Fibroblast of peridontal ligament (primary cell): ENCODE data around the gene DNAAF1.
A peak's percentile ranks its signal among the peaks of the same experiment; 100 is the strongest.
"Not testable (repeated sequence)": the region's sequence is repeated elsewhere in the genome, so short reads cannot be mapped to it uniquely, and the experiment has no call there.

Experiments
- DNase-seq: peaks from one replicate; pipeline ENCODE4 v3.0.0-alpha.2; 2010; ENCODE audit errors: extremely low read depth

Gene DNAAF1

DNA sequence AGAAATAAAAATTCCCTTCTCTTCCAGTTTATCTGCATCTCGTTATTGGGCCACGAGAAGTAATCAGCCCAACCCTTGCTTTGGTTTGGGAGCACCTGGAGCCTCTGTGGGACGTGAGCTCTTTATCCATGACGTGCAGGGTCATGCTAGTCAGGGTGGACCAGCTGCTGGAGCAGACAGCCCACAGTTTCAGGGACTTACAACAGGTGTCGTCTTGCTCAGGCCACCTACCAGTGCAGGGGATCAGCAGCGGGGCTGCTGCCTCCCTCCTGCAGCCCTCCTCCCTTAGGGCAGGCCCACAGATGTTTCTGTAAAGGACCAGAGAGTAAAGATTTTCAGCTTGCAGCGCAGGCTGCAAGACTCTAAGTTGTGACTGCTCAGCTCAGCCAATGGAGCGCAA is 62.8 kb downstream of the DNAAF1 start:
- DNase-seq: no peak

DNA sequence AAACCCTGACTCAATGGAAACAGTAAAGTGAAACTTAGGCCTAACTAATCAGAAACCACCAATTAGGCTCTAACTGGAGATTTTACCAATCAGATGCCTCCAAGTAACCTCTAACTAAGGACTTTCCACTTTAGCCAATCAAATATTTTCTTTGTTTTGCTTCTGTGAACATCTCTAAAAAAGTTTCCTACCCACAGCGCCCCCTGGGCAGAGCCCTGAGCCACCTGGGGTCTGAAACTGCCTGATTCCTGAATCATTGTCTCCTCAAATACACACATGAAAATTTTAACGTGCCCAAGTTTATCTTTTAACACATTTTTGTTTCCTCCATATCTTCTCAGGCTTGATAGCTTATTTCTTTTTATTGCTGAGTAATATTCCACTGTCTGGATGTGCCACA is 64.9 kb downstream of the DNAAF1 start:
- DNase-seq: no peak

DNA sequence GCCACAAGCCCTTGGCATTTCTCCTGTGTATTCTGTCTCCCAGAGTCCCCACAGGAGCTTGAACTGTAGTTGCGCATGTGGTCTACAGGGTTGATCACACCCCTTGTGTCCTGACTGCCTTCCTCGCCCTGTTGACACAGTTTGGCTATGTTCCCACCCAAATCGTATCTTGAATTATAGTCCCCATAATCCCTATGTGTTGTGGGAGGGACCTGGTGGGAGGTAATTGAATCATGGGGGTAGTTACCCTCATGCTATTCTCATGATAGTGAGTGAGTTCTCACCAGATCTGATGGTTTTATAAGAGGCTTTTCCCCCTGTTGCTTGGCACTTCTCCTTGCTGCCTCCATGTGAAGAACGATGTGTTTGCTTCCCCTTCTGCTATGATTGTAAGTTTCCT is 67.0 kb downstream of the DNAAF1 start:
- DNase-seq: no peak

DNA sequence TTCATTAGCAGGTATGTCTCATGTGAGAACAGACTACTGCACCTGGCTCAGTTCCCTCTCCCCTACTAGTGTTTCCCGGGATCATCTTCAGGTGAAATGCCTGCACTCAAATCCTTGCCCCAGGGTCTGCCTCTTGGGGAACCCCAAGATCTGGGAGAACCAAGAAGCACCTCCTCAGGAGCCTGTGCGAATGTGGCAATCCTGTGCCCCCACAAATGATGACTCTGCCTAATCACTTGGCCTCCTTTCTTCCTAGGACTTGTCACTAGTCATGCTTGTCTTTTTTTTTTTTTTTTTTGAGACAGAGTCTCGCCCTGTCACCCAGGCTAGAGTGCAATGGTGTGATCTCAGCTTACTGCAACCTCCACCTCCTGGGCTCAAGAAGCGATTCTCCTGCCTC is 67.5 kb downstream of the DNAAF1 start:
- no peak for DNase-seq

DNA sequence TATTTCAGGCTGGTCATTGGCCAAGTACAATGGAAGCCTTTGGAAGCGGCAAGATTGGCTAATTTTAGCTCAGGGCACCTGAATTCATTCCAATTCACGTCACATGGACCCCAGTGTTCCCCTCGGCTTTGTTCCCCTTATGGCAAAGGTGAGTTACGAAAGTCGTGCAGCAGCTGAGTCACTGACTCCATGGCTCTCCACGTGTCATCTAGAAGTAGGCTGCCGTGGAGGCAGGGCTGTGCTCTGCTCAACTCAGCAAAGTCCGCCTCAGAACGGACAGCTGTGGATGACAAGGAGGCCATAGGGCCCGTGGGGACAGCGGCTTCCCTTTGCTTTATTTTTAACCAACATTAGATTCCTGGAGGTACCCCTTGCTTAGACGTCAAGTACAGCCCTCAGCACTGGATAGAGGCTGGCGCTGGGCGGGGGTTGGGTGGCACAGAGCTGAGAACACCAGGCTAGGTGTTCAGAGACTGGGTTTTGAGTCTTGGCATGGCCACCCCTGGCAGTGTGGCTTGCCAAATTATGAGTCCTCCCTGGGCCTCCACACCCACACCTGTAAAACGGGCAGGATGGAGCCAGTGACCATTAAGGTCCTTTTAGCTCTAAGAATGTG is 69.5 kb downstream of the DNAAF1 start:
- DNase-seq: no peak

DNA sequence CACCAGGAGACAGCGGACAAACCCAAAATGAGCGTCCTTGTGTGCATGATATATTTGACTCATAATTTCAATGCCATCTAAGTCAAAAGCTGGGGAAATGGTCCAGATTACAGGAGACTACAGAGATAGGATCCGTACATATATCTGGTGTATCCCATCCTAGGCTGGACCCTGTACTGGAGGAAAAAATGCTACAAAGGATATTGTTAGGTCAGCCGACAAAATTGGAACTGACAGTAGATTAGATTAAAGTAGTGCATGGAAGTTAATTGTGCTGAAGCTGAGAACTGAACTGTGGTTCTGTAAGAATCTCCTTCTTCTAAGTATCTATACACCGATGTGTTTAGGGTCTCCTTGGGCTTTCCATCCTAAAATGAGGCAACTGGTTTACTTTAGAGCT is 70.4 kb downstream of the DNAAF1 start:
- DNase-seq: no peak

DNA sequence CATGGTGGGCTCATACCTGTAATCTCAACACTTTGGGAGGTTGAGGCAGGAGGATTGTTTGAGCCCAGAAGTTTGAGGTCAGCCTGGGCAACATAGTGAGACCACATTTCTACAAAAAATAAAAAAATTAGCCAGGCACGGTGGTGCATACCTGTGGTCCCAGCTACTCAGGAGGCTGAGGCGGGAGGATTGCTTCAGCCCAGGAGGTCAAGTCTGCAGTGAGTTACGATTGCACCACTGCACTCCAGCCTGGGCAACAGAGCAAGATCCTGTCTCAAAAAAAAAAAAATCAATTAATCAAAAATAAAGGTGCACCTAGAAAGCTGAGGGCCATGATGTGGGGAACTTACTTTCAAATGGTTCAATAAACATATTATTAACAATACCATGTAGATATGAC is 71.0 kb downstream of the DNAAF1 start:
- DNase-seq: not testable (repeated sequence)

DNA sequence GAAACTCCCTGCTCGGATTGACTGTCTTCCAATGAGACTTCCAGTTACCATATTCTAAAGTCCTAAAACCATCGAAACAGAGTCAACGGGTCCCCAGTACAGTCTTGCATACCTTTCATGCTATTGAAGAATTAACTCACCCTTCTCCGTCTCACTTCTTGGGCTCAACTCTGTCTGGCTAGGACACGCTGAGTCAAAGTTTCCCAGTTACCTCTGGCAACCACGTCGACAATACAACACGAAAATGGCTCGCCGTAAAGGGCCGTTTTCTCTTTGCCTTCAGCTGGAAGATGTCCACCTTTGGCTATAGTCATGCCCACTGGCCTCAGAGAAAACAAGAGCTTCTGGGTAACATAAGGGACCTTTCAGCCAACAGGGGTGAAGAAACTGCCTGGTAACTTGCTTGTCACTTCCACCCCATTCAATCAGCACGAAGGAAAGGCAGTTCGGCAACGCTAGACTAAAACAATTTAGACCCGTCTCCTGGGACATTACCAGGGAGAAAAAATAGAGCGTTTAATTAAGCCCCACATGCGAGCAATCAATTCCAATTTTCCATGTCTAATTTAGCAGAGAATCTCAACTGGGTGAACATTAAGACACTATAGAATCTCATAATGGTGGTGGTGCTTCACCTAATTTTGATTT is 73.2 kb downstream of the DNAAF1 start:
- DNase-seq: peak; percentile 31

DNA sequence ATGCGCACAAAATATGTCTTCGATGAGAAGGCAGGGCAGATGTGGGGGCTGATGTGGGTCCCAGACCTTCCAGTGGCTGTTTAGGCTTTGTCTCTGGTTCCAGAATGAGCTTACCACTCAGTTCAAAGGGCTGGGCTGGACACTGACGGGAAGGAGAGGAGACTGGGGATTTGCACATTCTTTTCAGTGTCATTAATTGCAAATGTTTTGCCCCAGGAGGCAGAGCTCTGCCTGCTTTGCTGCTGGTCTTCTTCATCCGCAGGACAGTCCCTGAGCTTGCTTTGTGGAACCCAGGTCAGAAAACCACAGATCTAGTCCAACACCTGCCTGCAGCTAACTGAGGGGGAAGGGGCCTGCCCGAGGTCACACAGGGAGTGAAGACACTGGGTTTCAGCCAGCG is 73.8 kb downstream of the DNAAF1 start:
- no peak for DNase-seq

DNA sequence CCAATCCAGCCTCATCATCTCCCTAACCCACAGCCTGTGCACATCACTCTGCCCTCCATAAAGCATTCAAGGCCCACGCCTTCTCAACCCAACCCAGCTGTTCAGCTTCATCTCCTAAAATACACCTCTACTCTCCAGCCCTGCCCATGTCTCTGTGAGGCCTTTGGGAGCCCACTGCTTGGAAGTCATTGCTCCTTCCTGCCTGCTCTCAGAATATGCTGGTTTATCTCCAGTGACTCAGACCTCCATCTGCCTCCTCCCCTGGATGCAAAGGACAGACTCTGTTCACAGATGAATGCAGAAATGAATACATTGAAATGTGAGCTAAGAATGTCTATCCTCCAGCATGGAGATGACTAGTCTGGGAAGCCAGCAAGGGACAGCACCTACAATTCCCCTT is 75.7 kb downstream of the DNAAF1 start:
- peak; percentile 38 for DNase-seq

DNA sequence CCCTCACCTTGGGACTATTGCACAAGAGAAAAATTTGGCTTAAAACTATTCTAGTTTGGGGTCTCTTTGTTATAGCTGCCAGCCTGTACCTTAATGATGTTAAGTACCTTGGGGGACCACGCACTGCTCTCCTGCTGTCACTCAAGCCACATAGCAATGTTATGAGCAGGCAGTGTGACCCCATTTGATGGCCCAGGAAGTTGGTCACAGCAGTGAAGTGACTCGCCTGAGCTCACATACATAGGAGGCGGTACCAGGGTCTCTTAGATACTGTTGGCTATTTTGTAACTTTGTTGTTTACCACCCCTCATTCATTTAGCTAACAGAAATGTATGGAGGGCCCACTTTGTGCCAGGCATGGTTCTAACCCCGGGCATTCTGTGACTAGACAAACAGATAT is 78.3 kb downstream of the DNAAF1 start:
- no peak for DNase-seq

DNA sequence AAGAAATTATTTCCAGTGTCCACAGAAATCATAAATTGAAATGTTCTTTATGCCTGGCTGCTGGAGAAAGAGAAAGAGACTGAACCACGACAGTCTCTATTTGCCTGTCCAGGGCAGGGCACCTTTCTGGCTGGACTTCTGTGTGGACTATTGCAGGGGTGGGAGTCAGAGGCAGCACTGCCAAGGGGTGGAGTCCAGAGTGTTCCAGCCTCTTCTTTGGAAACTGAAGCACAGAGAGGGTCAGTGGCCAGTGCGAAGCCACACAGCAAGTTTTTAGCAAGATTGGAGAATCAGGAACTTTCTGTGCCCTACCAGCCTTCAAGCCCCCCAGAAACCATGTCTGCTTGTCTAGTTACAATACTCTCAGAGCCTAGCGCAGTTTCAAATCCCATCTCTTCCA is 79.4 kb downstream of the DNAAF1 start:
- no peak for DNase-seq

DNA sequence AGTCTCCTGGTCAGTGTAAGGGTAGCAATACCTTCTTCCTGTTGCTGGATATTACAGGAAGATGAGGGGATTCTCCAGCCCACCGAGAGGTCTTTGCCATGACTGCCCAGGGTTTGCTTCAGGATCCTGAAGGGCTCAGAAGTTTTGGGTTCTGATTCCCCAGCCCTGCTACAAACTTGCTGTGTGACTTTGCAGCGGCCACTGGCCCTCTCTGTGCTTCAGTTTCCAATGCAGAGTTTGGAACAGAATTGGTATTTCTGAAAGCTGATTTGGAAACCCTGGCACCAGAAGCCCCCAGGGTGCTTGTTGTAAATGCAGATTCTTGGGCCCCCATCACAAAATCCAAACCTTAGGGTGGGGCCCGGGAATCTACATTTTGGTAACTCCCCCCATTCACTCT is 80.0 kb downstream of the DNAAF1 start:
- no peak for DNase-seq

DNA sequence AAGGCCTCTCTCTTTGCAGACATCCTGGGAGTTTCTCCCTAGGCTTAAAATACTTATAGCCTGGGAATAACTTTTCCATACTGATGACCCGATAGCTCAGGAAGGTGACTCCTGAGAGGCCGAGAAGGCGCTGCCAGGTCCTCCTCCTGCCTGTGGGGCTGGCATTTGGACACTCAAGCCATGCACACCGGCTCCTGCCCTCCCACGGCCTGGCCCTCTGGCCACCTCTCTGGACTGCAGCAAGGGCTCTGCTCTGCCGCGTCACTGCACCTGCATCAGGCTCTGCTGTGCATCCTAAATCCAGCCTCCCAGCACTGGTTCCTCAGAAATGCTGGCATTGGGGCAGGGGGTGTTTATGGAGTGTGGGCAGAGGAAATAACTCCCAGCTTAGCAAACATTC is 80.5 kb downstream of the DNAAF1 start:
- DNase-seq: no peak

DNA sequence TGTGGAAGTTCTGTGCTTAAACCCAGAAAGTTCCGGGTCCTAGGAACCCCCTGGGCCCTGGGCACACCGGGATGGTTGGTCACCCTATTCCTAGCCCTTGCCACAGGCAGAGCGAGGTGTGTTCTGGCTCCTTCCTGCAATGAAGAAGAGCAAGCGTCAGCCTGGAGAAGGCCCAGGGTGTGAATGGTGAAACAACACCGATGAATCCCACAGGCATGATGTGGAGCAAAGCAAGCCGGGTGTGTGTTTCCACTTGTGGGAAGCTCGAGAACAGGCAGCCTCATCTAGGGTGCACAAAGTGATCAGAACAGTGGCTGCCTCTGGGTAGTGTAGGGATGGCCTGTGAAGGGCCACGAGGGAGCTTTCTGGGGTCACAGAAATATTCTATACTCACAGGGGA is 80.9 kb downstream of the DNAAF1 start:
- DNase-seq: peak; percentile 41
